ENCODE measurements around the gene DCBLD1.

GRCh38 chr6:117459204-117459944, 23.1 kb upstream of the DCBLD1 start:
- no peak for TF ChIP-seq CTCF (IDR thresholded peaks at IDR 0.05)
- TF ChIP-seq POLR2A (IDR thresholded peaks at IDR 0.05): no peak
